ENCODE data around the gene HES5. TPM values are rescaled to one million over a fixed set of nuclear protein-coding genes. Genes with fewer than 3 reads are reported as not detected.
"Not testable (repeated sequence)": the region's sequence is repeated elsewhere in the genome, so short reads cannot be mapped to it uniquely, and the experiment has no call there.

Gene HES5
- polyA plus RNA-seq, 1 donor from 2014 or later, result not detected

- no peaks in the 10 kb centered on the region for H3K27me3 Mint-ChIP-seq
- peak overlapping the region; percentile 95 to 99 (median 97) for H3K4me3 Mint-ChIP-seq
- H3K9me3 Mint-ChIP-seq, result no peaks in the 10 kb centered on the region
- no peaks in the 10 kb centered on the region for H3K36me3 Mint-ChIP-seq
- H3K4me1 Mint-ChIP-seq, result peaks cover 13 to 22% (median 17%) of the 10 kb centered on the region in 3 donors
- H3K27ac Mint-ChIP-seq, result peak overlapping the region; percentile 97 to 98 (median 97)
These were observed 25.7 kb upstream of the HES5 start for GRCh38 chr1:2555634-2556276.

- H3K36me3 Mint-ChIP-seq, result no peaks in the 10 kb centered on the region
- peak overlapping the region; percentile 84 to 97 (median 97) for H3K27ac Mint-ChIP-seq
- H3K4me3 Mint-ChIP-seq, result peak overlapping the region; percentile 78 to 98 (median 87)
- H3K27me3 Mint-ChIP-seq, result no peaks in the 10 kb centered on the region
- no peaks in the 10 kb centered on the region for H3K9me3 Mint-ChIP-seq
- H3K4me1 Mint-ChIP-seq, result peaks cover 13 to 27% (median 22%) of the 10 kb centered on the region in 3 donors
These were observed 24.7 kb upstream of the HES5 start for GRCh38 chr1:2554621-2555387.

GRCh38 chr1:2553871-2554620, 24.0 kb upstream of the HES5 start:
- H3K27me3 Mint-ChIP-seq, result no peaks in the 10 kb centered on the region
- peak overlapping the region in 3 of 4 donors; percentile 52 to 98 (median 95) for H3K4me3 Mint-ChIP-seq
- H3K9me3 Mint-ChIP-seq, result no peaks in the 10 kb centered on the region
- H3K4me1 Mint-ChIP-seq, result peaks cover 13 to 29% (median 24%) of the 10 kb centered on the region in 3 donors
- no peaks in the 10 kb centered on the region for H3K36me3 Mint-ChIP-seq
- peak overlapping the region in 1 of 3 donors; percentile 97 for H3K27ac Mint-ChIP-seq

GRCh38 chr1:2553076-2553475, 23.0 kb upstream of the HES5 start:
- H3K9me3 Mint-ChIP-seq, H3K36me3 Mint-ChIP-seq, H3K27ac Mint-ChIP-seq, H3K4me3 Mint-ChIP-seq, H3K27me3 Mint-ChIP-seq: not testable (repeated sequence)
- H3K4me1 Mint-ChIP-seq, result peaks cover 20 to 29% (median 24%) of the 10 kb centered on the region in 3 donors

- H3K27me3 Mint-ChIP-seq, result no peaks in the 10 kb centered on the region
- H3K4me1 Mint-ChIP-seq, result peaks cover 18 to 28% (median 25%) of the 10 kb centered on the region in 3 donors
- H3K9me3 Mint-ChIP-seq, result no peaks in the 10 kb centered on the region
- H3K36me3 Mint-ChIP-seq, result no peaks in the 10 kb centered on the region
- no peak overlapping the region for H3K27ac Mint-ChIP-seq
- H3K4me3 Mint-ChIP-seq, result peak overlapping the region in 1 of 4 donors; percentile 14
These were observed 22.1 kb upstream of the HES5 start for GRCh38 chr1:2552189-2552588.

GRCh38 chr1:2551544-2551943, 21.5 kb upstream of the HES5 start:
- Mint-ChIP-seq H3K4me3 (peak overlapping the region in 1 of 4 donors; percentile 94), H3K4me1 (peaks cover 18 to 27% (median 24%) of the 10 kb centered on the region in 3 donors), H3K27ac (peak overlapping the region; percentile 63 to 98 (median 87))
- H3K27me3 Mint-ChIP-seq, H3K36me3 Mint-ChIP-seq, H3K9me3 Mint-ChIP-seq: not testable (repeated sequence)

- H3K4me3 Mint-ChIP-seq, result peak overlapping the region in 3 of 4 donors; percentile 51 to 94 (median 94)
- H3K27ac Mint-ChIP-seq, result peak overlapping the region; percentile 77 to 99 (median 98)
- H3K9me3 Mint-ChIP-seq, H3K36me3 Mint-ChIP-seq, H3K27me3 Mint-ChIP-seq: not testable (repeated sequence)
- peaks cover 12 to 21% (median 15%) of the 10 kb centered on the region in 3 donors for H3K4me1 Mint-ChIP-seq
These were observed 20.3 kb upstream of the HES5 start for GRCh38 chr1:2550309-2550861.

- Mint-ChIP-seq H3K27ac (peak overlapping the region; percentile 98 to 99 (median 99)), H3K4me3 (peak overlapping the region; percentile 88 to 98 (median 94))
- H3K9me3 Mint-ChIP-seq, result not testable (repeated sequence)
These were observed 19.4 kb upstream of the HES5 start for GRCh38 chr1:2549367-2550029.

GRCh38 chr1:2548068-2548589, 18.1 kb upstream of the HES5 start:
- Mint-ChIP-seq H3K27ac (peak overlapping the region; percentile 98 to 99 (median 99)), H3K4me3 (peak overlapping the region; percentile 88 to 98 (median 94)), H3K9me3 (no peaks in the 10 kb centered on the region), H3K36me3 (no peaks in the 10 kb centered on the region), H3K27me3 (no peaks in the 10 kb centered on the region), H3K4me1 (peaks cover 8 to 14% (median 12%) of the 10 kb centered on the region in 3 donors)

More at GRCh38 chr1:2549367-2550029, 19.4 kb upstream of the HES5 start:
- H3K4me1 Mint-ChIP-seq, result peaks cover 8 to 14% (median 12%) of the 10 kb centered on the region in 3 donors
- H3K36me3 Mint-ChIP-seq, H3K27me3 Mint-ChIP-seq: not testable (repeated sequence)

- Mint-ChIP-seq H3K9me3 (no peaks in the 10 kb centered on the region), H3K36me3 (no peaks in the 10 kb centered on the region), H3K4me3 (peak overlapping the region; percentile 88 to 98 (median 94)), H3K27ac (peak overlapping the region; percentile 98 to 99 (median 99)), H3K27me3 (no peaks in the 10 kb centered on the region), H3K4me1 (peaks cover 8 to 14% (median 12%) of the 10 kb centered on the region in 3 donors)
These were observed 17.4 kb upstream of the HES5 start for GRCh38 chr1:2547210-2548067.

- Mint-ChIP-seq H3K27me3 (peaks cover 3% of the 10 kb centered on the region), H3K4me1 (peaks cover 8 to 14% (median 12%) of the 10 kb centered on the region in 3 donors), H3K27ac (peak overlapping the region; percentile 98 to 99 (median 99)), H3K36me3 (no peaks in the 10 kb centered on the region), H3K4me3 (peak overlapping the region; percentile 88 to 98 (median 94)), H3K9me3 (no peaks in the 10 kb centered on the region)
These were observed 16.6 kb upstream of the HES5 start for GRCh38 chr1:2546515-2547209.

GRCh38 chr1:2545754-2546514, 15.9 kb upstream of the HES5 start:
- H3K4me3 Mint-ChIP-seq, result peak overlapping the region; percentile 88 to 98 (median 94)

More at GRCh38 chr1:2545754-2546514, 15.9 kb upstream of the HES5 start:
- Mint-ChIP-seq H3K27me3 (peaks cover 6% of the 10 kb centered on the region), H3K27ac (peak overlapping the region; percentile 98 to 99 (median 99)), H3K9me3 (no peaks in the 10 kb centered on the region), H3K36me3 (no peaks in the 10 kb centered on the region), H3K4me1 (peaks cover 8 to 12% (median 10%) of the 10 kb centered on the region in 3 donors)
